ENCODE results near the gene RAB11FIP5.
"Not testable (repeated sequence)": the region's sequence is repeated elsewhere in the genome, so short reads cannot be mapped to it uniquely, and the experiment has no call there.

RAB11FIP5 gene, protein sequence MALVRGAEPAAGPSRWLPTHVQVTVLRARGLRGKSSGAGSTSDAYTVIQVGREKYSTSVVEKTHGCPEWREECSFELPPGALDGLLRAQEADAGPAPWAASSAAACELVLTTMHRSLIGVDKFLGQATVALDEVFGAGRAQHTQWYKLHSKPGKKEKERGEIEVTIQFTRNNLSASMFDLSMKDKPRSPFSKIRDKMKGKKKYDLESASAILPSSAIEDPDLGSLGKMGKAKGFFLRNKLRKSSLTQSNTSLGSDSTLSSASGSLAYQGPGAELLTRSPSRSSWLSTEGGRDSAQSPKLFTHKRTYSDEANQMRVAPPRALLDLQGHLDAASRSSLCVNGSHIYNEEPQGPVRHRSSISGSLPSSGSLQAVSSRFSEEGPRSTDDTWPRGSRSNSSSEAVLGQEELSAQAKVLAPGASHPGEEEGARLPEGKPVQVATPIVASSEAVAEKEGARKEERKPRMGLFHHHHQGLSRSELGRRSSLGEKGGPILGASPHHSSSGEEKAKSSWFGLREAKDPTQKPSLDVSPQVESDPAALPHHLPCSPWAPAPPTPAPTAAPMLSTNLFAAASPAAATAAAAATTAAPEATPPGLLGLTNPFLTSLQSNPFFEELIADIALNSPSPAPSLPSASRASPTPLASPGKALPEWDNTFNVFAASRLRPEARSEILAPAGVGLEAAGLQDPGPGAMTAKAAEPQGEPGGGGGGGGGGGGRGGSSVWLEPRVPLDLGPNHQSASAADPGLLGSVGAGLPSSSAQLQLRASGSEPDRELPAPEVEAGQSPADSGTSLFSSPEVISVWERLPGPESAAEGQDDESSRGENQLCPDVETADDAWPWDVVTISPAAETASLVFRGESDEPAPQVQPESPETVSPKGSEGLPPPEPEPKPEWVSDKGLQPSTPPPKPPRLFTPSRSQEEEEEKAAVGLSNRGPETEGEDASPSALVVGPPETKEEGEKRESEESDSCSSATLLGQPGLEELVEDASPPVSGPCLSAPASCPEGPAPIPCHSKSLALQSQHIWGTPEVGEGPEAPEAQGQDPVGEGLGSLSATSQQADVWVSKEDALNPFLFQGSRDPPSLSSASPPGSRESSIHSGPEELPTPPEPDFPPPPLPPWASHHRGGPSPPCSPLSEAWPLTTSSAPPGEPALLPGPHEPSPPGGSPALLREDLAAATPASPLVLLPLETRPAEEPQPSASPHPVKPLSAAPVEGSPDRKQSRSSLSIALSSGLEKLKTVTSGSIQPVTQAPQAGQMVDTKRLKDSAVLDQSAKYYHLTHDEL (N-terminal part only)

DNA sequence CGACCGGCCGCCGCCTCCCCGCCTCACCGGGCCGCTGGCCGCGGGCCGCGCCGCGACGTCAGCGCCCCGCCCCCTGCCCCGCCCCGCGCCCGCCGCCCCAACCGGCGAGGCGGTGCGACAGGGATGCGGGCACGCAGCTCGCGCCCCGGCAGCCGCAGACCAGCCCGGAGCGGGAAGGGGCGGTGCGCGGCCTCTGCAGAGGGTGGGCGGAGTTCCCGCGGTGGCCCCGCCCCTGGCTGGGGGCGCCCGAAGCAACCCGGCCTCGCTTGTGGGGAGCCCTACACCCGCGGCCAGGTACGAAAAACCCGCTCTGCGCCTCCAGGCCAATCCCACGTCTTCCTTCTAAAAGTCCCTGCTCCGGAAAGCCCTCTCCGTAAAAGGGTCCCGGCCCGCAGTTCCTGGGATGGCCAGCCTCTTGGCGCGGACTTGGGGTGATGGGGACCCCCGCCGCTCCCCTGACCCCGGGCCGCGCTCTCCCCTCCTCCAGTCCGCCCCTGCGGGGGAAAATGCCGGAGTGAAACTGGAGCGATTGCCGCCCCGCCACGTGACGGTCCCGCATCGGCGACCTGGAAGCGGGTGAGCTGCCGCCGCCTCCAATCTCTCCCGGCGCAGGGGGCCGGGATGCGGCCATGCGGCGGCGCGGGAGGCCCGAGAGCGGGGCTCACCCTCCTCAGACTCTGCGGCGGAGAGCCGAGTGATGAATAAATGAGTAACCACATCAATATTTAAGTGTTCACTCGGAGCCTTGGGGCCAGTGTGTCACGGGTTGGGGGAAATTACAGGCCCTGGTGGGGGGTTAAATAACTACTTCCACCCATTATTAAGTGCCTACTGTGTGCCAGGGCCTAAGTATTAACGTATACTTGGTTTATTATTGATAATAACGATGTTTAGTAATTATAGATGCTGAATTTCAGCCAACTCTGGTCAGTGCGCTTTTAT, at the start of gene RAB11FIP5:
TSS of gene RAB11FIP5 (minus strand) at position 36 of the 942 bp plus-strand sequence. CDS start 171 bp downstream, outside the sequence.
- DNase-seq = peak; percentile 56

DNA sequence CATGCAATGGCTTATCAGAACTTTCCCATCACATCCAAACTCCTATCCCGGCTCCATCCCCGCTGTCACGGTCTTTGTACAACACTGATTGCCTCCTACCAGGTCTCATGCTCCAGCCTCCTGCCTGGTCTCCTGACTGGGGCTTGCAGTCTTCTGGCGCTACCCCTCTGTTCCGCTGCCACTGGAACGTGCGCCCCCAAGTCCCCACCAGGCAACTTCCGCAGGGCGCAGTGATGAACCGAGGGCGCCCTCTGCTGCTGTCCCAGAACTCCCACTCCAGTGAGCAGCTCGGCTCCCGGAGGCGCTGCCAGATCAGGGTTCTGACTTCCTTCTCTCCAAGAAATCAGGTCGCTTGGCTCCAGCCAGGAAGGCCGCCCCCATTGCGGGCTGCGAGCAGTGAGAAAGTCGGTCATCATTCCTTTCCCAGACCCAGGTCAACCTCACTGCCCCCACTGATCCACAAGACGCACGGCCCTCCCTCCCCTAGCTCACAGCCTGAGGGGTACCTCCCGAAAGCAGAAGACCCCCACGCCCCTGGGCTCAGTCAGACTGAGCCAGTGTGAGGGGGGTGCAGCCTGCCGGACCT, 43.9 kb upstream of the RAB11FIP5 start:
- no peak for DNase-seq

DNA sequence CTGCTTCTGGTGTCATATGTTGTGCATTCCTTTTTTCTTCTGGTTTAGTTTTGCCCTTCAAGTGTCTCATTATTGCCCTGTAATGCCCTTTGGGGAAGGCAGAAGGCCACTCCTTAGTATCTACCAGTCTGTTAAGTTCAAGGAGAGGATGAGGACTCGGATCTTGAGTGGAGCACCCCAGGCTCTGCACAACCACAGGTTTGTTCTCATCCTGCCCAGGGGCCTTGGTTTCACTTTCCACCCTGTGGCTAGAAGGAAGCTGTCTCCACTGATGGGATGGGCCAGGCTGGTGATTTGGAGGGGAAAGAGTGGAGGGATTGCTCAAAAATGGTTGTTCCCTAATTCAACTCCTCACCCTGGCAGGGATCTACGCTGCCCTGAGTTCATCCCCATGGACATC, 30.2 kb upstream of the RAB11FIP5 start:
- DNase-seq = no peak

DNA sequence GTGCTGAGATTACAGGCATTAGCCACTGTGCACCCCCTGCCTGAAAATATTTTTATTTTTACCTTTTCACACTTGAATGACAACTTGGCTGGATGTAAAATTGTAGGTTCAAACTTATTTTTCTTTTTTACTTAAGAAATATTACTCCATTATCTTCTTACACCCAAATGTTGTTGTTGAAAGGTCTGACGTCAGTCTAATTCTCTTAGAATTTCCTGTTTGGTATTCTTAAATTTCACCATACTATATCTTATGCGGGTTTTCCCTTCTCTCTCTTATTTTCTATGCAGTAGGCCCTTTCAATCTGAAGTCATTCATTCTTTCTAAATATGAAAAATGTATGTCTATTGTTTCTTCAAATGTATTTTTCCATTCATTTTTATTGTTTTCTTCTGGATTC, 29.1 kb upstream of the RAB11FIP5 start:
- no peak for DNase-seq

DNA sequence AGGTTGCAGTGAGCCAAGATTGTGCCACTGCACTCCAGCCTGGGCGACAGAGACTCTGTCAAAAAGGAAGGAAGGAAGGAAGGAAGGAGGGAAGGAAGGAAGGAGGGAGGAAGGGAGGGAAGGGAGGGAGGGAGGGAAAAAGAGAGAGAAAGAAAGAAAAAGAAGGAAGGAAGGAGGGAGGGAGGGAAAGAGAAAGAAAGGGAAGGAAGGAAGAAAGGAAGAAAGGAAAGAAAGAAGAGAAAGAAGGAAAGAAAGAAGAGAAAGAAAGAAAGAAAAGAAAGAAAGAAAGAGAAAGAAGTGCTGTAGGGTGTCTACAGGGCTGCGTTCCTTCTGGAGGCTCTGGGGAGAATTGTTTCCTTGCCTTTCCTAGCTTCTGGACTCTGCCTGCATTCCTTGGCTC, 22.5 kb upstream of the RAB11FIP5 start:
- no peak for DNase-seq

DNA sequence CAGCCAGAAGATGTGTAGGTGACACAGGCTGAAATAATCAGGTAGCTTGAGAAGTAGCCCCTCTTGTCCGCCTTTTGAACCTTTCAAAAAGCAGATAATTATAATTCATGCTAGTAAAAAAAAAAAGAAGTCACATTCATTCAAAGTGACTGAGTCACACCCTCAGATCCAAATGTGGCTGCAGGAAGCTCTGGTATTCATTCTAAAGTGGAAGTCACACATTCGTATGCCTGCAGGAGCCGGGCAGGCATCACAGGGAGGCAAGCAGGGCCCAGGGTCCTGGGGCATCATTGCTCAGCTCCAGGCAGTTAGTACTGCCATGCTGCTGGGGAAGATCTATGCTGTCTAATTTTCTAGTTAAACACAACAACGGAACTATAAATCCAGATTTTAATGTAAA, 21.7 kb upstream of the RAB11FIP5 start:
- DNase-seq = no peak

DNA sequence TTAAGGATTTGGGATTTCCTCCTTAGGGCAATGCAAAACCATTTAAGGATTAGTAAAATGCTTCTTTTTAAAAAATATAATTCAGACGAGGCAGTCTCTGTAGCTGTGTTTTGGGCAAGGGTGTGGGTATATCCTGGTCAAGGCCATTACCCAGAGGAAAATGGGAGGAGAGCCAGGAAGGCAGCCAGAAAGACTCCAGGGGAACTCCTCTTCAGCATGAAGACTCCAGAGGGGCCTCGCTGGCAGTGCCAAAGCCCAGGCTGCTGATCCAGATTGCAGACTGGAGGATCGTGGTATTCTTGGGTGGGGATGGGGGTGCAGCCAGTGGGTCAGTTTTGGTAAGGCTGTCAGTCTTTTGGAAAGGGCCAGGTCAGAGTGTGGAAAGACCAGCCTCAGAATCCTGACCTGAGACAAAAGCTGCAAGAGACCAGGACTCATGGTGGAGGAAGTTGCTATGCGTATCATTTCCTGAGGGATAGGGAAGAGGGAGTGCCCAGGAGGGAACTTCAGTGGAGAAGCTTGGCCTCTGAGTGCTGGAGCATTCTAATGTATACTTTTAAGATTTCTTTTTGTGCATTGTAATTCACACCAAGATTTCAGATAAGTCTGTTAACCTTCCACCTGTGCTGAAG, 20.9 kb upstream of the RAB11FIP5 start:
- DNase-seq = no peak

DNA sequence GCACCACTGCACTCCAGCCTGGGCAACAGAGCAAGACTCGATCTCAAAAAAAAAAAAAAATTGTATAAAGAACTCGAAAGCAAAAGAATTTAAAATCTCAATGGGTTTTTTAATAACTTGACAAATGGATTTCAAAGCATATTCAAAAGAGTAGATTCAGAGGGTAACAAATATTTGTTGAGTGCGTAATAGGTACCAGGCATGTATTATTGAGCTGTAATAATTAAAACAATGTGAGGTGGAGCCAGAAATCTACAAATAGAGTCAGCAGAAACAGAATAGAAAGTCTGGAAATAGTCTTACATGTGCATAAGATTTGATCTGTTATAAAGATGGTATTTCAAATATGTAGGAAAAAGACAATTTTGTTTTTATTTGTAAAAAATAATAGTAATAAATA, 19.1 kb upstream of the RAB11FIP5 start:
- DNase-seq = no peak

DNA sequence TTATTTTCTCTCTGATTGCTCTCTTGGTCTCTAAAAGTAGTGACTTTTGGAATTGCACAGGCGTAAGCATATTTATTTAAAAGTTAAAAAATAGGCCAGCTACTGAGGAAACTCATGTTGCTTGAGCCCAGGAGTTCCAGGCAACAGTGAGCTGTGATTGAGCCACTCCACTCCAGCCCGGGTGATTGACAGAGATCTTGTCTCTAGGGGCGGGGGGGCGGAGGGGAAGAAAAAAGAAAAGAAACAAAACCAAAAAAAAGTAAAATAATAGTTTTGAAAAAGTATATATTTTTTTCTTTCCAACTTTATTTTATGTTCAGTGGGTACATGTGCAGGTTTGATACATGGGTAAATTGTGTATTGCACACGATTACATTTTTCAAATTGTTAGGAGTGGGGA, 18.0 kb upstream of the RAB11FIP5 start:
- DNase-seq = no peak

DNA sequence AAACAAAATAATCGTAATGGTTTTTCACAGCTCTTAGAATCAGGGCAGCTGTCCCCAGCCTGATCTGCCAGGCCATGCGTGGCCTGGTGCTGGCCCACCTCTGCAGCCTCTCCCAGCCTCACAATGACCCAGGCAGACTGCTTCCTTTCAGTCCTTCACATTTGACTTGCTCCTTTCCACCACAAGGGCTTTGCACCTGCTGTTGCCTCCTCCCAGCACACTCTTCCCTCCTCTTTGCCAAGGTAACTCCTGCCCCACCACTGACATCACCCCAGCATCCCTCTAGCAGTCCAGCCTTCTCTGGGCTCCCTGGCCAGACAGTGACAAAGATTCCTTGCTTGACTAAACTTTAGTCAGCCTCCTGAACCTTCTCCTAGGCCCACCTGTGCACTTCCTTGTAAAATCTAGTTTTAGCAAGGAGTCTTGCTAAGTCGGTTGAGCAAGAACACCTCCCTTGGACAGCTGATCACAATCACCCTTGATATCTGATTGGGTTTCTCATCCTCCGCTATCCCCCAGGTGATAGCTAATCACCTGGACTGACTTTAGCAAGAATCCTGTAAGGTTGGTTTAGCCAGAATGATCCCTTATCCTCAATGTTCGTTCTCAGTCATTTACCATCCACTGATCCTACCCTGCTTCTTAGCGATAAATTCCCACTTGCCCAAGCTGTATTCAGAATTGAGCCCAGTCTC, 16.2 kb upstream of the RAB11FIP5 start:
- DNase-seq = no peak

DNA sequence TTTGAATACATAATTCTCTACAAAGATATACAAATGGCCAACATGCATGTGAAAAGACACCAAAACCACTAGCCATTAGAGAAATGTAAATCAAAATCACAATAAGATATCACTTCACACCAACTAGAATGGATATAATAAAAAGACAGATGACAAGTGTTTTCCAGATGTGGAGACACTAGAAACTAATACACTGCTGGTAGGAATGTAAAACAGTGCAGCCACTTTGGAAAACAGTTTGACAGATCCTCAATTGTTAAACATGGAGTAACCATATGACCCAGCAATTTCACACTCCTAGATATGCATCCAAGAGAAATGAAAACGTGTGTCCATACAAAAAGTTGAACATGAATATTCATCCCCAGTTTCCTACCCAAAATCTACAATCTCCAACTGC, 9.8 kb upstream of the RAB11FIP5 start:
- no peak for DNase-seq

DNA sequence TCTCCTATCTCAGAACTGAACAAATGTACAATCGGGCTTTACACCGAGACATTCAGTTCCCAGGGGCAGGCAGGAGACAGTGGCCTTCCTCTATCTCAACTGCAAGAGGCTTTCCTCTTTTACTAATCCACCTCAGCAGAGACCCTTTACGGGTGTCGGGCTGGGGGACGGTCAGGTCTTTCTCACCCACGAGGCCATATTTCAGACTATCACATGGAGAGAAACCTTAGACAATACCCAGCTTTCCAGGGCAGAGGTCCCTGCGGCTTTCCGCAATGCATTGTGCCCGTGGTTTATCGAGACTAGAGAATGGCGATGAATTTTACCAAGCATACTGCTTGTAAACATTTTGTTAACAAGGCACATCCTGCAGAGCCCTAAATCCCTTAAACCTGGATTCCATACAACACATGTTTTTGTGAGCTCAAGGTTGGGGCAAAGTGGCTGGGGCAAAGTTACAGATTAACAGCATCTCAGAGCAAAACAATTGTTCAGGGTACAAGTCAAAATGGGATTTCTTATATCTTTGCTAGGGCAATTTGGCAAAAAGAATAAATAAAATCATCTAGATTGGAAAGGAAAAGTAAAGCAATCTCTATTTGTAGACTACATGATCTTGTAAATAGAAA, 7.0 kb upstream of the RAB11FIP5 start:
- not testable (repeated sequence) for DNase-seq

DNA sequence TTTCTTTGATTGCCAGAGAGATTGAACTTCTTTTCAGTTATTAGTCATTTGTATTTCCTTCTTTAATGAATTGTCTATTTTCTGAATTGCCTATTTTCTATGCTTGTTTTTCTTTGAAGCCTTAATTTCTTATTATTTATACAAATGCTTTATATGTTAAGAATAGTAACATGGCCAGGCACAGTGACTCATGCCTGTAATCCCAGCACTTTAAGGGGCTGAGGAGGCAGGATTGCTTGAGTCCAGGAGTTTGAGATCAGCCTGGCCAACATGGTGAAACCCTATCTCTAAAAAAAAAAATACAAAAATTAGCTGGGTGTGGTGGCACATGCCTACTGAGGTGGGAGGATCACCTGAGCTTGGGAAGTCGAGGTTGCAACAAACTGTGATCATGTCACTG, 4.7 kb upstream of the RAB11FIP5 start:
- DNase-seq = no peak

DNA sequence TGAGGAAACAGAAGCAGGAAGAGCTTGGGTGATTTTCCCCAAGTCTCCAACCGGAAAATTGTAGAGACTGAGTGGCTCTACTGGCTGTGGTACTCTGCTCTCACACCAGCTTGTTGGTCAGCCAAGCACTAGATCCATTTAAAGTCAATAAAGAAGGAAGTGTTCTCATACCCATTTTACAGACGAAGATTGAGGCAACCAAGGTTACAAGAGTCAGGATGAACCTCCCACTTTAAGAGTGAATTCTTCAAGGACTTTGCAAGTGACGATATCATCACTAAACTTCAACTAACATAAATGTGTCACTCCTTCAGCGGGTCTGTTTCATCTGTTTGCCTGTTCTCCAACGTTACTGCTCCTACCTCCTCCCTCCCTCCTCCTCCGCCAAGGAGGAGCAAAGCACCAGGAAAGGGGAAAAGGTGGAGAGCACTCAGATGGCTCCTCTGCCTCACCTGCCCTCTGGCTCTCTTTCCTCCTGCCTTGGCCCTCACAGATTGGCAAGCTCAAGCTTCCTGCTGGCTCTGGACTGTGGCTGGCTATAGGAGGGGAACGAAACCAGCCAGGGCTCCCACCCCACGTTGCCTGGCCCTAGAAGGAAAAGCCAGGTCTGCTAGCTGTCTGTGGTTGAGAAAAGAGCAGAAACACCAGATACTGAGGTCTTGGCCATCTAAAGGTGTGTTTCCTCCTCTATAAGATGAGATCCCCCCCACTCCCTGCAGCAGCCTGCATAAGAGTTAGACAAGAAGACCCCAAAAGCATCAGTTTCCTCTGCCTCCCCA, 3.6 kb upstream of the RAB11FIP5 start:
- DNase-seq = no peak

DNA sequence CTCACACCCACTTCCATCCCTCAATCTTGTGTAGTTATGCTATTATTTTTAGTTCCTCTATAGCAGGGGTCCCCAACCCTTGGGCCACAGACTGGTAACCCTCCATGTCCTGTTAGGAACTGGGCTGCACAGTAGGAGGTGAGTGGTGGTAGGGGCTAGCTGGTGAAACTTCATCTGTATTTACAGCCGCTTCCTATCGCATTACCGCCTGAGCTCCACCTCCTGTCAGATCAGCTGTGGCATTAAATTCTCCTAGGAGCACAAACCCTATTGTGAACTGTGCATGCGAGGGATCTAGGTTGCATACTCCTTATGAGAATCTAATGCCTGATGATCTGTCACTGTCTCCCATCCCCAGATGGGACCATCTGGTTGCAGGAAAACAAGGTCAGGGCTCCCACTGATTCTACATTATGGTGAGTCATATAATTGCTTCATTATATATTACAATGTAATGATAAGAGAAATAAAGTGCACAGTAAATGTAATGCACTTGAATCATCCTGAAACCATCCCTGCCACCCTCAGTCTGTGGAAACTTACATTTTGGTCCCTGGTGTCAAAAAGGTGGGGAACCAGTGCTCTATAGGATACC, 1.6 kb upstream of the RAB11FIP5 start:
- no peak for DNase-seq

DNA sequence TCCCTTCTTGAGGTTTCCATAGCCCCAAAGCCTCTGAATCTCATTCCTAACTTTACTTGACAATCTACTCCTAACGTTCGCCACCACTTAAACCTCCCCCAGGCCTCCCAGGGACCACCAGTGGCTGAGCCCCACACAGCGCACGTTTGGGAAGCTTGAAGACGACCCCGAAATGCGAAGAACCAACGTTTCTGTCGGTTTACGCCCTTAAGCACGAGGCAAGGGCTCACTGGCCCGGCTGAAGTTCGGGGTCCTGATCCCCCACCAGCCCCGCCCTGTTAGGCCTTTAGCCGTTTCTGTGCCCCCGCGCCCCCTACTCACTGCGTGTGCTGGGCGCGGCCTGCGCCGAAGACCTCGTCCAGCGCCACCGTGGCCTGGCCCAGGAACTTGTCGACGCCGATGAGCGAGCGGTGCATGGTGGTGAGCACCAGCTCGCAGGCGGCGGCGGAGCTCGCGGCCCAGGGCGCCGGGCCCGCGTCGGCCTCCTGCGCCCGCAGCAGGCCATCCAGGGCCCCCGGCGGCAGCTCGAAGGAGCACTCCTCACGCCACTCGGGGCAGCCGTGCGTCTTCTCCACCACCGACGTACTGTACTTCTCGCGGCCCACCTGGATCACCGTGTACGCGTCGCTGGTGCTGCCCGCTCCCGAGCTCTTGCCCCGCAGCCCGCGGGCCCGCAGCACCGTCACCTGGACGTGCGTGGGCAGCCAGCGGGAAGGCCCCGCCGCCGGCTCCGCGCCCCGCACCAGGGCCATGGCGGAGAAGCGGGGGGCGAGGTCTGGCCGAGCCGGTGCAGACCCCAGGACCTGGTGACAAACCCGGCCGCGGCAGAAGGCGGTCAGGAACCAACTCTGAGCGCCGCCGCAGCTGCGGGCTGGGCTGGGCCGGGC, 479 bp downstream of the RAB11FIP5 start:
- peak; percentile 9 for DNase-seq

All from NCI-H1436 (cell line).